ENCODE results near the gene CFAP20DC.

GRCh38 chr3:58991026-58991425 is 58.8 kb downstream of the CFAP20DC start:
- no peak for TF ChIP-seq CTCF (conservative IDR thresholded peaks at IDR 0.05 in 1 of 2, IDR thresholded peaks at IDR 0.05 in 1 of 2; ENCODE audit: low read depth in 1 of 2, low read length in 2 of 2)
- TF ChIP-seq EZH2 (IDR thresholded peaks at IDR 0.05; ENCODE audit: low read length, missing control alignments) = no peak
